ENCODE results near the gene HOXC10. TPM values are rescaled to one million over a fixed set of nuclear protein-coding genes. Genes with fewer than 3 reads are reported as not detected.
A peak's percentile ranks its signal among the peaks of the same experiment; 100 is the strongest.

Gene HOXC10
- total RNA-seq, 3 donors from 2014 or later = not detected

DNA sequence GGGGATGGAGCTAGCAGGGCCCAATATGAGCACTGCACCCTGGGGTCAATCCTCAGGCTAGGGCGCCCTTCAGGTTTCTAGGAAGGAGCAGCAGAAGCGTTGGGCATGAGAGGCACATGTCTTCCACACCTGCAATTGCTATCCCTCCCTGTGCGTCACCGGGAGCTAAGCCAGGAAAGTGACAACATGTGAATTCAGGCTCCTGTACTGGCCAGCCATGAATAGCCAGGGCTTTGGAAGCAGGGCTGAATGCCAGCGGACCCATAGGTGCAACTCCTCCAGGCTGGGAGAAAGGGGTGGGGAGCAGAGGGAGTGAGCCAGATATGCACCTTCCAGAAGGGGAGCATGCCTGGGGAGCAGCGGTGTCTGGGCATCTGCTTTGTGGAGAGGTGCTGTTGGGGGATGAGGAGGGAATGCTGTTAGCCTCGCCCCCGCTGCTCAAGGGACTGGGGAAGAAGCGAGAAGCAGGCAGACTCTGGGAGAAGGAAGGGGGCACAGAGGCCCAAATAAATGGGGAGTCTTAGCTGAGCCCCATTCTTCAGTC is 54.0 kb downstream of the HOXC10 start:
- Histone ChIP-seq H3K36me3 (ENCODE audit: low read depth) (no peaks in the 10 kb centered on the region), H3K9me3 (no peaks in the 10 kb centered on the region), H3K4me1 (ENCODE audit: low read depth) (no peaks in the 10 kb centered on the region), H3K4me3 (no peak overlapping the region)
- TF ChIP-seq, protein P1, sequence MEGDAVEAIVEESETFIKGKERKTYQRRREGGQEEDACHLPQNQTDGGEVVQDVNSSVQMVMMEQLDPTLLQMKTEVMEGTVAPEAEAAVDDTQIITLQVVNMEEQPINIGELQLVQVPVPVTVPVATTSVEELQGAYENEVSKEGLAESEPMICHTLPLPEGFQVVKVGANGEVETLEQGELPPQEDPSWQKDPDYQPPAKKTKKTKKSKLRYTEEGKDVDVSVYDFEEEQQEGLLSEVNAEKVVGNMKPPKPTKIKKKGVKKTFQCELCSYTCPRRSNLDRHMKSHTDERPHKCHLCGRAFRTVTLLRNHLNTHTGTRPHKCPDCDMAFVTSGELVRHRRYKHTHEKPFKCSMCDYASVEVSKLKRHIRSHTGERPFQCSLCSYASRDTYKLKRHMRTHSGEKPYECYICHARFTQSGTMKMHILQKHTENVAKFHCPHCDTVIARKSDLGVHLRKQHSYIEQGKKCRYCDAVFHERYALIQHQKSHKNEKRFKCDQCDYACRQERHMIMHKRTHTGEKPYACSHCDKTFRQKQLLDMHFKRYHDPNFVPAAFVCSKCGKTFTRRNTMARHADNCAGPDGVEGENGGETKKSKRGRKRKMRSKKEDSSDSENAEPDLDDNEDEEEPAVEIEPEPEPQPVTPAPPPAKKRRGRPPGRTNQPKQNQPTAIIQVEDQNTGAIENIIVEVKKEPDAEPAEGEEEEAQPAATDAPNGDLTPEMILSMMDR (IDR thresholded peaks at IDR 0.05) = no peak
- DNase-seq (no peak), ATAC-seq (peak; percentile 36)
- intact Hi-C loops (cut with DNase I, micrococcal nuclease) = no loop called here

DNA sequence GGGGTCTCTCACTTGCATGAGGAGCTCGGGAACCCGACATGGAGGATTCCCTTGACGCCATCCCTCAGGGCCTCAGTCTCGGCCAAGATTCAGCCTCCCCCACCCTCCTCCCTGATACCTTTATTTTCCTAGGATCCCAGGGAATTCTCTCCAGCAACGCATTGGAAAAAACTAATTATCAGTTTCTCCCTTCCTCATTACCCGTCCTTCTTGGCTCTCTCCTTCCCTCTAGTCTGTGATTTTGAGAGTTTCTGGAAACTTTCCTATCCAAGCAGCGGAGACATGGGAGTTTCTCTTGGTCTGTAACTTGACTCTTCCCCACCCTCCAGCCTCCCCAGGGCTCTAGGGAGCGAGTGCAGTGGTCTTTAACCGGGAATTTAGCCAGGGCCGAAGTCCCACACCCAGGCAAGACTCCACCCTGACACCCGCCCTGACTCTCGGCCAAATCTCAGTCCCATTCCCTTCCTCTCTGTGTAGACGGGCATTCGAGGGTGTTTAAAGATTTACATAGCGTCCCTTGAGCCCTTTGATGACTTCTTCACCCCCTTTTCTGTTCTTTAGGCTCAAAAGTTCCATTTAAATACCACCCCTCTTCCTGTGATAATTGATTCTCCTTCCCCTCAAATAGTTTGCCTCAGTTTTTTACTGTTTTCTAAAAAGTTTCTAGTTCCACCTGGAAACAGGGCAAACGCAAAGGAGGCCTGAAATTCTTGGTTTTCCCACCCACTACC is 54.6 kb downstream of the HOXC10 start:
- DNase-seq (no peak), ATAC-seq (no peak)
- Histone ChIP-seq H3K4me3 (no peak overlapping the region), H3K9me3 (no peaks in the 10 kb centered on the region), H3K36me3 (ENCODE audit: low read depth) (no peaks in the 10 kb centered on the region), H3K4me1 (ENCODE audit: low read depth) (no peaks in the 10 kb centered on the region)
- intact Hi-C loops (cut with DNase I, micrococcal nuclease) = no loop called here
- TF ChIP-seq, protein P1 (IDR thresholded peaks at IDR 0.05) = no peak

Small RNAs within 50 kb of the gene (microRNA-seq; reads per million reads assigned to microRNA genes)
- gene MIR196A2 (747 reads per million, percentile 82 among the genes with 10 or more reads in this experiment), gene MIR615 (3.0 reads per million, percentile 14 among the genes with 10 or more reads in this experiment)

Other genes with a start within 250 kb of the HOXC10 start
- not detected for gene CISTR, start 233.2 kb upstream of the HOXC10 start, total RNA-seq
- gene HOXC13, start 46.3 kb upstream of the HOXC10 start, total RNA-seq = not detected
- gene HOXC12, start 30.2 kb upstream of the HOXC10 start, total RNA-seq = not detected
- gene HOXC11, start 12.0 kb upstream of the HOXC10 start, total RNA-seq = not detected
- gene HOTAIR, start 10.2 kb upstream of the HOXC10 start, total RNA-seq = not detected
- not detected for gene HOXC9, start 15.0 kb downstream of the HOXC10 start, total RNA-seq
- not detected for gene HOXC8, start 23.8 kb downstream of the HOXC10 start, total RNA-seq
- under 1 TPM in 2 of 3 donors, not detected in 1; 0.22 to 0.32 TPM for gene HOXC6, start 43.3 kb downstream of the HOXC10 start, total RNA-seq
- gene HOXC5, start 47.9 kb downstream of the HOXC10 start, total RNA-seq = not detected
- 1 to 10 TPM in 1 of 3 donors, not detected in 2; 2.3 TPM for gene HOXC4, start 68.7 kb downstream of the HOXC10 start, total RNA-seq
- 10 to 100 TPM; 26.2 to 39.4 (median 28.9) TPM for gene SMUG1, start 203.8 kb downstream of the HOXC10 start, total RNA-seq